ENCODE data around the gene KIF6. TPM values are rescaled to one million over a fixed set of nuclear protein-coding genes. Genes with fewer than 3 reads are reported as not detected.

Gene KIF6
- polyA plus RNA-seq, 10 donors: 0.92 to 1.6 (median 1.4) TPM

DNA sequence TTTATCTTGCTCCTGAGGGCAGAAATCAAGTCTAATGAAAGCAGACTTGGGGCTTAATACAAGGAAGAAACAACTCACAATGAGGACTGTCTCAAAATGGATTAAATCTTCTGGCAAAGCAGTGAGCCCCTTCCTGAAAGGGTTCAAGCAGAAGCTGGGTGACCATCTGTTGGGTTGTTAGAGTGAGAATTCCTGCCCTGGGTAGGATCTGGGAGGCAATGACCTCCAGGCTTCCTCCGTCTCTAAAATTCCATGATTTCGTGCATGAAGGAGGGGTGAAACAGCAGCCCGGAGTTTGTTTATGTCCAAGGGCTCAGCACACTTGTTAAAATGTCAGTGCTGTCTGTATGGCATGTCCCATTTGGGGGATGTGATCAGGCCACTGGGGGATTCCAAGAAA lies 338.7 kb downstream of the KIF6 start:
- DNase-seq: no peak

DNA sequence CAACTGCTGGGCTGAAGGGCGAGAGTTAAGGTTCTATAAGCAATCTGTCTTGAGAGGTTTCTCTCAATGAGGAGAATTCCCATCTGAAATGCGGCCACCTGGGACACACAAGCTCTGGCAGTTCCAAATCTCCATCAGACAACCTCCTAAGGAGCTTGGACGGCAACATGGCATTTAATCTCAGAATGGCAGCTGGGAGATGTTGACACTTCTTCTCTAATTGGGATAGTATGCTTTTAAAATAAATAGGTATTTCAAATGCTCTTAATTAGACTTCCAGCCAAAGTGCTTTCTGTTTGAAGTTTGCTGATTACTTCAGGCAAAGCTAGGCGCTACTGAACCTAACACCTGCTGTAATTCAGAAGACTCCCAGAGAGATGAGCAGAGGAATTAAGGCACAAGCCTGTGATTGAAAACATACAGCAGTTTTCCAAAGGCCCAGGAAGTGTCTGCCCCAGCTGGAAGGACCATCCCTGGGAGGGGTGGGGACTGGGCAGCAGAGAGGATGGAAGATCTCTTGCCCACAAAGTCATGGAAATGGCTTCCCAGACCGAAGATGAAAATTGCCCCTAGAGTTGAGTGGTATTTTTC lies 343.6 kb downstream of the KIF6 start:
- DNase-seq: no peak

DNA sequence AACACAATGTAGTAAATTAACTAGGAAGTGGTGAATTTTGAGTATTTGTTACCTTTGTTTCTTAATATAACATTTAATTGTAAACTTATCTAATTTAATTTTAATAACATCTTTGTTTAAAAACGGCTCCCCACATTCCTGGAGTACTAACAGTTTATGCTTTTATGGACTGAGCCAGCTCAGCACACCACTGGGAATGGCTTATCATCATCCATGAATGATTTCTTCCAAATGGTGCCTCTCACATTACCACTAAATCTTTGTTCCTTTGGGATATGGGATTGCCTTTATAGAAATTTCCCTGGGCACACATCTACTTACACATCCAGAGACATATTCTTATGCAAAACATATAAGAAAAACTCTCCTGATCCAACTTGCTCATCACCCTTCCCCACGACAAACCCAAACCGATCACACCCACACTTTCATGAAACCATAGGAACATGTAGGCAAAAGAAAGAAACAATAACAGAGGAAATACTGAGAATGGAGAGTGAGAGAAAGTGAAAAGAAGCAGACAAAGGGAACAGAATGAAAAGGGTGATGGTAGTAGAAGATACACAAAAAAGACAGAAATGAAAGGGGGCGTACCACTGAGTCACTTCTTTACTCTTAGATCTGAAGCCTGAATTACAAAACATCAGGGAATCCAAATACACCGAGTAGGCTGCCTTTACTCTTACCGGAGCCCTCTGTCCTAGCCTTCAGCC lies 344.2 kb downstream of the KIF6 start:
- no peak for DNase-seq

DNA sequence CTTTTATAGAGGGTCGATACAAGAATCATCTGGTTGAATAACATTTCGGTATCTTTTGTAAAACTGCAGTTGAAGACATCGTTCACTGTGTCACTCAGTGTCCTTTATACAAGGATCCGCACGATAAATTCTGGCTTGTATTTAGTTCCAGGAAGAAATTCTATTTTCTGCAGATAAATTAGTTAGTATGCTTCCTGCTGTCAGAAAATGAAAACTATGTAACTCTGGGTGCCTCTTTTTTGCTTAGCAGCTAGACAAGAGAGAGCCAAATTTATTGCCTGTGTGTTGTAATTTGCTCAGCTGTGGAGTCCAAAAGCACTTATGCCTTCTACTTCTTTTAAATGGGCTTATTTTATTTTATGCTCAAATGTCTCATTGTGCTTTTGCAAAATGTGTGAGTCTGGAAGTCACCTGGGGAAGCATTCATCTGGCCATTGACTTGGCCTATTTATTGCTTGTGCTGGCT lies 346.2 kb downstream of the KIF6 start:
- no peak for DNase-seq

DNA sequence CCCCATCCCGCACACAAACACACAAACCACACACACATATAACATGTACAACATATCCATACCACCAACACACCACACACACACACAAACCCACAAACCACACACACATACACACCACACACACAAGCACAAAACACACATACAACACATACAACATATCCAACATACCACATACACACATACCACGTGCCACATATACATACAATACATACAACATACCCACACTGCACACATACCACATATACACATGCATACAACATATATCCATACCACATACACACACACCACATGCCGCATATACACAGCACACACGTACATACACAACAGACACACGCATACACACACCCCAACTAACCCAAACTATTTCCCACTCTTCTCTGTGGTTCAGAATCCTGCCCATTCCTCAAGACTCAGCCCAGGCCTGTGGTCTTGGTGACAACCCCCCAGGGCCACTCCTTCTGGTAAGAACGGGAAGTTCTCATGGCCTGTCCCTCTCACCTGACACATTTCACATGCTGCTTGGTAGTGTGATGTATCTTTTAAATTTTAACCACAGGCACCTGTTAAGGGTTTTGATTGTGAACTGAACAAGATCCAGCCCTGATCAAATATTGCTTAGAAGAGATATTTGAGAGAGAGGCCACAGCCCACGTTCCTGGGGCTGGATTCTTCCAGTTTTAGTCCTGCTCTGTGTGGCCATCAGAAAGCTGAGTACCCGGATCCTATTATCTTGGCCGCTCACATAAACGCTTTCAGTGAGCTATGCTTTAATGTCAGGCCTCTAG lies 346.8 kb downstream of the KIF6 start:
- no peak for DNase-seq

DNA sequence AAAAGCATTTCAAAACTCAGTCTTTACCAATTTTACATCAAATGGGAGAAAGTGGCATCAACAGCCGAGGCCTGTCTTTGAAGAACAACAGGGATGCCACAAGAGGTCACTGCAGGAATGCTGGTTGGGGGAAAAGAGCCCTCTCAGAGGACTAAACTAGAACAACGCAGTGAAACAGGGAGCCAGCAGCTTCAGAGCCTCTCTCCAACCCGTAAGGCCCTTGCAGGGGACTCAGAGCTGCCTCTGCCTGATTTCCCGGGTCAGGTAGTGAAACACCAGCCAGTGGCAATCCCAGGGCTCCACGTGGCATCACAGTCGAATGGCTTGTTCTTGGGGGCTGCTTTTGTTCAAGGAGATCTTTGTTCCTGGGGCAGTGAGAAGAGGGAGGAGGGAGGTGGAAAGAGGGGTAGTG lies 347.7 kb downstream of the KIF6 start:
- DNase-seq: peak; percentile 73 to 83 (median 76)

DNA sequence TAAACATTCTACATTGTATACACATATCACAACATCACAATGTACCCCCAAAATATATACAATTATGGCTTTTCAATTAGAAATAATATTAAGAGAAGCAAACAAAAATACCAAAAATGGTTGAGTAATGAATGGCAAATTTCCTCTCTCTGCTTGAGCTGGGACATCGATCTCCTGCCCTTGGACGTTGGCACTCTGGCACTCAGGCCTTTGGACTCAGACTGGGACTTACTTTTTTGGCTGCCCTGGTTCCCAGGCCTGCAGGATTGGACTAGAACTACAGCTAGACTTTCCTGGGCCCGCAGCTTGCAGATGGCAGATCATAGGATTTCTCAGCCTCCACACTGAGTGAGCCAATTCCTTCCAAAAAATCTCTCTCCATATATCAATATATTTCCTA lies 349.8 kb downstream of the KIF6 start:
- DNase-seq: no peak

DNA sequence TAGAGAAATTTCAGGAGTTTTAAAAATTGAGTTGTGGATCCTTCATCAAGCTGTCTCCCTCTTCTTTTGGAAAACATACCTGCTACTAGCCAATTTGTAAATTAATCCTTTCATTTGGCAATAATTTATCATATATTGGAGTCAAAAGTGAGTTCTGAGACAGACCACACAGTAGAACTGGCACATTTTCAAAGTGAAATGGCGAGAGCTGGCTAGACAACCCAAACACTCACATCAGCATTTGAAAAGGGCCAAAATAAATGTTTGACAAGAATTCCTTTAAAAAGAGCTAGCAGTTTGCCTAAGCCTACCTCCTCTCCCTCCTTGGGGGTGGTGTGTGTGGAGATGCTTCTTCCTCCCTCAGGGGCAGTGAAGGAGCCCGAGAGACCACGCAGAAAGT lies 354.8 kb downstream of the KIF6 start:
- no peak for DNase-seq

DNA sequence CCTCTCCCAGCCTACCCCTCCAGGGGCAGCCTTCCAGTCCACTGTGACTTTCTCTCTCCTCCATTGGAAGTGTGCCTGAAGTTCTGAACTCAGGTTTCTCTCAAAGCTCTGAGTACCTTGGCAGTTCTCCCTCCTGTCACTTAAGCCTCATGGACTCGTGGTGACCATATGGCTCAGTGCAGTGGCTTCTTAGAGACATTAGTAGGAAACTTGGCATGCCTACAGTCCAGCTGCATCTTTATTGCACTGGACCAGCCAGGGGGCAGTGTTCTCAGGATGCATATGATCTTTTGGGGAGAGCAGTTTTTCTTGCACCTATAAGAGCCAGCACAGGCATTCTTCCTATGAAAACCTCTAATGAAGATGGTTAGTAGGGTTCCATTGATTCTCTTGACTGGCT lies 355.2 kb downstream of the KIF6 start:
- DNase-seq: no peak

DNA sequence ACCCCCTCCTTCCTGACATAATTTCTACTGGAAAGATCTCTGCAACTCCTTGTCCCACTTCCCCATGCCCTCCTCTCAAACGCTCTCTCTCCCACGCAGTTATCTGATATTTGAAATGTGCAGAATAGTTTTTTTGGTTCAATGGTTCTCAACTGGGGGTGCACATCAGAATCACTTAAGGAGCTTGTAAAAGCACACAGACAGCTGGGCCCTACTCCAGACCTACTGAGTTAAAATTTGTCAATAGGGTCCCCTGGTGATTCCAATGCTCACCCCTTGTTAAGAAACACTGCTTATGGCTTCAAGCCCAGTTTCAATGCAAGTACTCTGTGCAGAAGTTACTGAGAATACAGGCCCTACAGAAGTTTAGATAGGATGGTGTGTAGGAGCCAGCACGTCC lies 357.5 kb downstream of the KIF6 start:
- DNase-seq: peak in 1 of 3 donors; percentile 45

DNA sequence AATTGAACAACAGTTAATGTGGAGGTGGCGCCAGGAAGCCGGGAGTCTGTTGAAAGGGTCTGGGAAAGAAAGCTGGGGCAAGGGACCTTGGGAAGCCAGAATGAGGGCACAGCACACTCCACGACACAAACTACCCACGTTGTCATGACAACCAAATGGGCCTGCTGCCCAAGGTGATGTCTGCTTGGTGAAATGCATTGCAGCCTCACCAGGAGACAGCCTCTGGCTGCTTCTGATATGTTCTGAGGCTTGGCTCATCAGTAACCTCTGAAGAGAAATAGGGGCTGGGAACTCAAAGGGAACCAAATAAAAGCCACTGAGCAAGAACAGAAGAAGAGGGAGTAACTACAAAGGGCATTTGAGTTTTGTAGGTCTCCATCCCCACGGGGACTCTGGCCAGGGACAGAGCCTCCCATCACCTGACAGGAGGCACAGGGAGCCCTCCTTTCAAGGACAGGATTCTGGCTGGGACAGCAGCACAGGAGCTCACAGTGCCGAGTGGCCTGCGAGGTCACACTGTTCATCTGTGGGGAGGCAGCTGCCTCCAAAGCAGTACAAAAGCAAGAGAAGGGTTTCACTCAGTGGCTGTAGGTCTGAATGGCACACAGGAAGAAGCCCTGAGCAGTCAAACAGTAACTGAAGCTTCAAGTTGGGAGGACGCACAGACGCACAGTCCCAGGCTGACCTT lies 358.1 kb downstream of the KIF6 start:
- DNase-seq: no peak

DNA sequence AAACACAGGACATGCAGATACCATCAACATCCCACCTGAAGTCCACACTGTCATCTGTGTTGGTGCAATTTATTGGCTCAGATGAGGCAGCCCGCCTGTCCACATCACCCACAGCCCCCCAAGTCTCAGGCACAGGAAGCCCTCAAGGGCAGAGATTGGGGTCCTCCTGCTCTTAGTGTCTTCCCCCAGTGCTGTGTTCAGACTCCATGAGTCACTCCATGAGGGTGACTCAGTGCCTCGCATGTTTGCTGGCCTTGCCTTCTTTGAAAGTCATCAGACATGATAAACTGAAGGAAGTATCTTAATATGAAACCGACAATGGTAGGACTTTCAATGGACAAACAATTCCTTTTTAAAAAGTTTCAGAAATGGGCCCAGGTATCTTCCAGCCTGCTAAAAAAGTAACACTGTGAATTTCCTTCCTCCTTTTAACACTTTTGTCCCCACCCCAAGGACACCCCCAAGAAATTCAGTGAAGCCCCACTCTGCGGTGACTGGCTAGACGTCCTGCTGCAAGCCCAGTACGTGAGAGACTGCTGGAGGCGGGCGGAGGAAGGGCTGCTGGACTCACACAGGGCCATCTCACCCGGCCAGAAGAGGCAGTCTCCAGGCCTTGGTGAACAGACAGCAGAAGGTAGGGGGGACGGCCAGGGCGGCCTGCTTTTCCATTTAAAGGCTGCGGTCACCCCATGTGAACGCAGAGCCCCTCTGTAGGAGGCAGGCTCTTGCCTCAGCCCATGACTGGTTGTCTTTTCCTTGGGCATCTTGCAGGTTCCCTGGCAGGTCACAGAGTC lies 359.7 kb downstream of the KIF6 start:
- DNase-seq: peak in 1 of 3 donors; percentile 34

DNA sequence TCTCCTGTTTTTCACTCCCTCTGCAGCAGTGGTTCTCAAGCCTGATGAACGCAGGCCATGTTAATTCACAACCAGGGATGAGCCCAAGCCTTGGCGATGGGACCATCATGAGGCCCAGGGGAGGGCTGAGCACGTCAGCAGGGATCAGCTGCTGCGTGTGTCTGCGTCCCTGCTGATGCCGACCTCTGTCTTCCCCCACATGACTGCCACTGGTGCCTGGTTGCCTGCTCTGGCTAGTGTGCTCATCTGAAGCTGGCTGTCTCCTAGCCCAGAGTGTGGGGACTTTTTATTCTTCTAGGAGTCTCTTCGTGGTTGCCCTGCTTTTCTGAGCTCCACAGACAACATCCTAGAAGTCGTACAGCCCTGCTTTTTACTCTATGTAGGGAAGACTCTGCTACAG lies 361.9 kb downstream of the KIF6 start:
- DNase-seq: no peak

DNA sequence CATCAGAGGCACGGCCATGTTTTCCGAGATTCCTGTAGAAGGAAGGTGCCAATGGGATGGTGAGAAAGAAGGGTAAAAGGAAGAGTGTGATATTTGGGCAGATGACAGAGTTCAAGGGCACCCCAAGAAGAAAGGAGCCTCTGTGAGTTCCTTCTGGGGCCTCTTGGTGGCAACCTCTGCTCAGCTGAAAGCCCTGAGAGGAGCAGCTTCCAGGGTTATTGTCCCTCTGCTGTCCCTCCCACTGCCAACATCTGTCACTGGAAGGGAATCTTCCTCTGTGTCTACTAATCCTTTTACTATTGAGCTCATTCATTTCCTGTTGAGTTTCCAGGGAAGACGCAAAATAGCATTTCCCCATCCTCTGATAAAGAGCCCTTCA lies 362.7 kb downstream of the KIF6 start:
- no peak for DNase-seq

DNA sequence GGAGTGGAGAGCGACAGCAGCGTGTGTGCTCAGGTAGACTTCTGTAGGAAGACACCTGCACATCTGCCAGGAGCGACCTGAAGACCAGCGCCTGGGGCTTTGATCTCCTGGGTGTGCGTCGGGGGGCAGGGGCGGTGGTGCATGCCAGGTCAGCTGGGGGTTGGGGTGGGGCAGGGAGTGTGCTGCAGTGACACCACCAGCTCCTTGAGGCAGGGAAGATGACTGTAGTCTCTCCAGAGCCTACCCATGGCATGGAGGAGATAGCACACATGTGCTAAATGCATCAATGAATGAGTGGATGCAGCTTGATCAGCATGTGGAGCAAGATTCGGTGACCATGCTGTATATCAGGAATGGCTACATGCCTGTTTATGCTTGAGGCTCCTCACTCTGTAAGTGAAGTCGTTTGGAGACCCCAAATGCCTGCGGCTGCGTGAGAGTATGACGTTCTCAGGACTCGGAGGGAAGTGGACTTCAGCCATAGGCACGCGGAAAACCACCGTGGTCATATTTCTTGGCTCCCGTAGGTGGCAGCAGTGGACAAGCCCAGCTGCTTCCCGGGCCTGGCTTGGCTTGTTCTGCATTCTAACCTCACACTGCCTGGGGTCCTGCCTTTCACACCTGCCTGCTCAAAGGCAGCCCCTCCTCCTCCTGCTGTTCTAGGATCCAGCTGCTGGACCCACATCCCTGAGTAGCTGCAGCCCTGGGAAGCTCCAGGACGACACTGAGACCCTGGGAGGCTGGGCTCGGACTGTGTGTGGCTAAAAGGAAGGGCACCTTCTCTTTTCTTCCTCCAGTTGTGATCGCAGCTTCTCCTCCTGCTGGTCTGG lies 363.3 kb downstream of the KIF6 start:
- DNase-seq: peak; percentile 52 to 88 (median 75)

DNA sequence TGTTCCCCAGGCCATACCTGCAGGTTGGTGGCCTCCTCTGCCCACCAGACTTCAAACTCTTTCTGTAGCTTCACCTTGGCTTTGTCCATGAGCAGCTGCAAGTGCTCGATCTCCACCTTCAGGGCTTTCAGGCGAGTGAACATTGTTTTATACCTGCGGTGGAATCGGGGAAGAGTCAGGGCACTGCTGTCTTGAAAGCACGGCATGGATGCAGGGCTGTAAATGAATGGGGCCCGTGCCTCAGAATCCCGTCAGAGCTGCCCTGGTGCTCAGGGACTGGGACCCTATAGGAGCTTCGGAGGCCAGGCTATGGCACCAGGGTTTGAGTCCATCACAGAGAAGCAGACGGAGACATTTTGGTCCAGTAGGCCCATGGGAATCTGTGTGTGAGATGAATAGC lies 364.8 kb downstream of the KIF6 start:
- DNase-seq: no peak

DNA sequence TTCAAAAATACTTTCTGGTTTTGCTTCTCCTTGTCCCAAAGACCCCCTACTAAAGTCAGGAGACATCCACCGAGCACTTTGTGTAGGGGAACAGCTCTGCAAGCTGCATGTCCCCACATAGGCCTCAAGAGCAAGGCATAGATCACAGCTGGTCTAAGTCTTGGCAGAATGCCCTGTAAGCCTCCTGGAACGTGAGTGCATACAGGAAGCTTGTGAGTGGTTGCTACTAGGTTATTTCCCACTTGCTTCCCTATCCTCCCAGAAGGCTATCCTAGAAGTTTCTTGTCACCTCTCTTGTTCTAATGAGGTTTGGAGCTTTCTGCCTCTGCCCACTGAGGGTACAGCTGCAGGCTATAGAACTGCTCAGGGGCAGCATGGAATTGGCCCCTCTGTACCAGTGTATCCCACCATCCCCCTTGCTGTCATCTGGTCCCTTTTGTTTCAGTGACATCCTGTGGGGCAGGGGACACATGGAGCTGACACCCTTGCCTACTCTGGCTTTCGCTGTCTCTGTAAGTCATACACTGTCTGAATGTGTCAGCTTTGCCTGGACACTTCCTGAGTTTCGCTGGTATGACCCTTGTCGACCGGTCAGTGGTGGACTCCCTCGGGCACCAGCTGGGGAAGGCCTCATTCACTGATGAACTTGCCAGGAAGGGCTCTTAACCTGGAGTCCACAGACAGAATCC lies 367.1 kb downstream of the KIF6 start:
- DNase-seq: peak; percentile 70 to 80 (median 71)

DNA sequence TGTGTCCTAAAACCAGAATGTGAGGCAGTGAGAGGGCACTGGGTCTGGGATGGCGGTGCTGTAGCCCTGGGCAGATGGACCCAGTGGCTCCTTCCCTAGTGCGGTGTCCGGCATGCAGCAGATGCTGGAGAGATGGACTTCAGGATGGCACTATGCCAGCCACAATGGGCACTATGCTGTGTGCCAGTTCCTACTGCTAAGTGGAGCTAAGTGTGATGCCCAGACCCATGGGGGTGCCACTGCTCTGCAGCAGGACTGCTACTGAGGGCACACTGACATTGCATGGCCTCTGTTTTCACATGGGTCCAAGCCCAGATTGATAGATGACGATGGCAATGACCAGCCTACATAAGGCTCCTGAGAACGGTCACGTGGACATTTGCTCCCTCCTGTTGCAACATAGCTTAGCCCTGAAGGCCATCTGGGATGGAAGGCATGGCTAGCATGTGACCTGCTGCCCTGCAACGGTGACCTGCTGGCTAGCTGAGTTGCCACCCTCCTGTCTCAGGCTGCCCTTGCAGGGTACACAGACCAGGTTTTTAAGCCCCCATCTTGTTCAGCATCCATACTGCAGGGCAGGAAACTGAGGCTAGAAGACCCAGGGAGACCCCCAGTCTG lies 371.4 kb downstream of the KIF6 start:
- no peak for DNase-seq

DNA sequence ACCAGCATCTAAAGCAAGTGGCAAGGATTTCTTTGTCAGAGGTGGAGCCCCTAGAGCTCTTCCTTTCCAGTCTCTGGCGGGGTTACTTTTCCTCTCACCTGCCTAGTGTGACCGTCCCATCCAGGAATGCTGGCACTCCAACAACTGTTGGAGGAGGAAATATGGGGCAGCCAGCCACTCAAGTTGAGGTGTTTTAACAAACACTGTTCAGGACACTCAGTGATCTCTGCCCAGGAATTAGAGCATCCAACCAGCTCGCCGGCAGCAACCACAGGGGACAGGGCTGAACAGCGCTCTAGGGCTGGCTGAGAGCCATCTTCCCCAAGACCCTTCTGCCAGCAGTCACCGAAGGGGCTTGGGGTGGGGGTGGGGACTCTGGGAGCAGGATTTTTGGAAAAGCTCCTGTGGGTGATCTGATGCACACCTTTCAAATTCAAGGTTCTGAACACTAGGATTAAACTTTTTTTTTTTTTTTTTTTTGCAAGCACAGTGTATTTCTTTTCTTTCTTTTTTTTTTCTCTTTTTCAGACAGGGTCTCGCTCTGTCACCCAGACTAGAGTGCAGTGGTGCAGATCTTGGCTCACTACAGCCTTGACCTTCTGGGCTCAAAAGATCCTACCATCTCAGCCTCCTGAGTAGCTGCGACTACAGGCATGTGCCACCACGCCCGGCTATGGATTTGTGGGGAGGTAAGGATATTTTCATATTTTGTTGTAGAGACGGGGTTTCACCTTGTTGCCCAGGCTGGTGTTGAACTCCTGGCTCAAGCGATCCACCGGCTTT lies 374.3 kb downstream of the KIF6 start:
- no peak for DNase-seq
